Stimulated activated naive CD4-positive, alpha-beta T cell treated with Interleukin-2 at 50 U/mL for 16 hours (primary cell): ENCODE results near the gene DPP8.
"Not testable (repeated sequence)": the region's sequence is repeated elsewhere in the genome, so short reads cannot be mapped to it uniquely, and the experiment has no call there.

Source experiments
- DNase-seq: peaks from one replicate; lab custom pipeline; 2025; lab: John Stamatoyannopoulos, UW

Gene DPP8

DNA sequence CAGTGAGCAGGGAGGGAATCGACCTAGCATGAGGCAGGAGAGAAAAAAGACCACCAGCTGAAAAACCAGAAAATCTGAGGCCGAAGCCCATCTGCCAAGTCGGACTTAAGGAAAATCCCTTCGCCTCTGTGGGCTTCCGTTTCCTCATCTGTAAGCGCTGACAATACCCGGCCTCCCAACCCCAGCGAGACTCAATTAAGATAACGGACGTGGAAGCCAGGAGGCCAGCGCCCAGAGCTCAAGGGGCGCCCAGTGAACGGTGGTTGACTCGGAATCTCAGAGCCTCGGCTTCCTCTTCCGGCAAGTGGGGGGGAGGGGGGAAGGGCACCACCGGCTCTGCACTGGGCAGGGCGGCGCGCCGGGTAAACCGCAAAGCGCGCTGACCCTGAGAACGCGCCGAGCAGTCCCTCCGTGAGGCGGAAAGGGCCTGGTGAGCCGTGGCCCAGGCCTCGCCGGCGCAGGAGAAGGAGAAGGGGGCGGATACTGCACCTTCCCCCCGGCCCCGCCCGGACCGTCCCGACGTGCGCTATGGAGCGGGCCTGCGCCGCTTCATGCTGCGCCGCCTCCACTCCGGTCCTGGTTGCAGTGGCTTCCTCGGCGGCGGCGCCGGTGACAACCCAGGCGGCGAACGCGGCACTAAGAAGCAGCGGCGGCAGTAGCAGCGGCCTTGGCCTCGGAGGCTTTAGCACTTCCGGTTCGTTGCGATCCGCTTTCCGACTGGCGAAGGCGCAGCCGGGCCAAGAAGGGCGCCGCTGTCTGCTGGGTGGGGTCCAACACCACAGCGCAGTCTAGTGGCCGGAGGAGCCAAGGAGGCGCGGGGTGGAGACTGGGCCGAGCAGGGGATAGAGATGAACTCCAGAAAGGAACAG lies at the start of gene DPP8:
Gene DPP8, minus strand, starts transcription at position 693 of the 869 bp plus-strand sequence. CDS start 5,136 bp downstream, outside the sequence.
- peak; percentile 95 for DNase-seq

DNA sequence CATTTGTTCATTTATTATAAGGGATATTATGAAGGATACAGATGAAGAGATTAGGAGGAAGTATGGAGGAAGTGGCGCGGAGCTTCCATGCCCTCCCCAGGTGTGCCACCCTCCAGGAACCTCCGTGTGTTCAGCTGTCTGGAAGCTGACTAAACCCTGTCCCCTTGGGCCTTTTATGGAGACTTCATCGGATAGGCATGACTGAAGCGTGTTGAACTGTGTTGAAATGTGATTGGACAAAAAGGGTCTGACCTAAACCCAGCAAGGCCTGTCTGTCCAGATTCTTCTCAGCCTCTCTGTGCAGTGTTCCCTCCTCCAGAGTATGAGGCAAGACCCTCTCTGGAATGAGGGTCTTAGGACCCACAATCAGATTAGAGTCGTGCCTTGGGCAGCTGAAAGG lies 44.4 kb upstream of the DPP8 start:
- DNase-seq: no peak

DNA sequence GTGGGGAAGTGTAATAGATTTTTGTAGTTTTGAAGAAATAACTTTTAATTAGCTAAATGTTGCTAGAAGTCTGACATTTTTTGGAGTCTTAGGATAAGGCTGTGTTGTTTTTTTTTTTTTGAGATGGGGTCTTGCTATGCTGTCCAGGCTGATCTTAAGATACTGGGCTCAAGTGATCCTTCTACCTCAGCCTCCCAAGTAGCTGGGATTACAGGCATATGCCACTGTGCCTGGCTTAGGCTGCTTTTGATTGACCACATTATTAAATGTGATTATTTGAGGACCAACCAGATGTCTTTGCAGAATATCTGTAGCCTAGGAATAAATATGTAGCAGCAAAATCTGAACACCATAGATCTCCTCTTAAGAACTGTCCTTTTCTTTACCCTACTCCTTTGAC lies 42.5 kb upstream of the DPP8 start:
- no peak for DNase-seq

- no peak for DNase-seq
These were observed 41.7 kb upstream of the DPP8 start for GRCh38 chr15:65558997-65559760.

- DNase-seq: no peak
These were observed 40.8 kb upstream of the DPP8 start for GRCh38 chr15:65558336-65558735.

DNA sequence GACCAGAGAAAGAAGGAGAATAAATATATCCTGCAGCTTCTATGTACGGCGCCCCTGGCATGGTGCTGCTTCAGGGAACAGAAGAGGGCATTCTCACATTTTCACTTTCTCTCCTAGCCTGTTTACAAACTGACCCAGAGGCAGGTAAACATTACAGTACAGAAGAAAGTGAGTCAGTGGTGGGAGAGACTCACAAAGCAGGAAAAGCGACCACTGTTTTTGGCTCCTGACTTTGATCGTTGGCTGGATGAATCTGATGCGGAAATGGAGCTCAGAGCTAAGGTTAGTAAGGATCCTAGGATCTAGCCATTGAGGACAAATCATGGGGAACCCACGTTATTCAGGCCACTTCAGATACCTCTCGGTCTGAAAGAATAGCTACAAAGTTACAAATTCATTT lies 39.1 kb upstream of the DPP8 start:
- DNase-seq: no peak

DNA sequence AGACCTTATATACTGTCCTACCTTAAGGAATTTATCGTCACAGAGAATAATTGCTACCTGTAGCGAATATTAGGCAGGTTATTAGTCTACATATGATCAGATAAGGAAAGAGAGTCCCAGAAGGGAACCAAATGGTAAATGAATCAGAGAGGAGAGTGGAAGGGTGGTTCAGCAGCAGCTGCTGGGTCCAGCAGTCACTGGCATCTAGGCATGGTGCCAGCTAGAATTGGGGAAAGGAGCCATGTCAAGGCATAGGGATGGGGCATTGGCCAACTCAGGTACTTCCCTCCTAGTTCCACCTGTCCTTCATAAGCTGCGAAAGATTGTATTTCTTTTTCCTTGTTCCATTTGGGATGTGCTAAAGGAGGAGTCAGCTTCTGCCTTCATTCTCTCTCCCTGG lies 36.2 kb upstream of the DPP8 start:
- DNase-seq: no peak

DNA sequence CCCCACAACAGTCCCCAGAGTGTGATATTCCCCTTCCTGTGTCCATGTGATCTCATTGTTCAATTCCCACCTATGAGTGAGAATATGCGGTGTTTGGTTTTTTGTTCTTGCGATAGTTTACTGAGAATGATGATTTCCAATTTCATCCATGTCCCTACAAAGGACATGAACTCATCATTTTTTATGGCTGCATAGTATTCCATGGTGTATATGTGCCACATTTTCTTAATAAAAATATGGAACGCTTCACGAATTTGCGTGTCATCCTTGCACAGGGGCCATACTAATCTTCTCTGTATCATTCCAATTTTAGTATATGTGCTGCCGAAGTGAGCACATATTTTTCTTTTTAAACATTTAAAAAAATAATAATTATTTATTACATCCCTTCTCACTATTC lies 35.4 kb upstream of the DPP8 start:
- not testable (repeated sequence) for DNase-seq

DNA sequence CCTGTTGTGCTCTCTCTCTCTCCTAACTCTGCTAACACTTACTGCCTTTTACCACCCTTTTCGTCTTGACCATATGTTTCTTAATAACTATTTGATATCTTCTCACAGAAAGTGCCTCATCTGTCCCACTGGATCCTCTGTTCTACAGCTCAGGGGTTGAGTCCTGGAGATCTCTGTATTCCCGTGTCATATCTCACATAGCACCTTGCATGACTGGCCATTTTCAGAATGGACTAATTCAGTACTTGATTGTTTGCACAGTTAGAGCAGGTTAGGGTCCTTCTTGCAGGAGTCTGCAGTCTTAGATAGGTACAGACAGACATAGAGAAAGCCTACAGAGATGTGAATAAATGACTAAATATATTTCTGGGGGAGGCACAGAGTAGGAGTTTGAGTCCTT lies 33.7 kb upstream of the DPP8 start:
- DNase-seq: no peak

DNA sequence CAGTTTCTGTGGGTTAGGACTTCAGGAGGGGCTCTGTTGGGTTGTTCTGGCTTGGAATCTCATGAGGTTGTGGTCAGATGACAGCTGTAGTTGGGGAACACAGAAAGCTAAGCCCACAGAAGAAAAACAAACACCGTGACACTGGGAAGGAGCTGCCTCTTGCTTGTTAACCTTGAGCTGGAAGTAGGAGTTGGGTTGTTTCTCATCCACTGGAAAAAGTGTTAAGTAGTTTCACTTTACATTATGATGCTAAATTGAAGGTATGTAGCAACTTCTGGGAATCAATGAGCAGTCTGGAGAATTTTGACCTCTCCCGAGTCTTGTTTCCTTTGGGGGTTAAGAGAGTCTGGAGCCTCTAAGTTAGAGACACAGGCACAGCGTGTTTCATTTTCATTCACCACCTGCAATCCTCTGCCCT lies 33.2 kb upstream of the DPP8 start:
- no peak for DNase-seq

DNA sequence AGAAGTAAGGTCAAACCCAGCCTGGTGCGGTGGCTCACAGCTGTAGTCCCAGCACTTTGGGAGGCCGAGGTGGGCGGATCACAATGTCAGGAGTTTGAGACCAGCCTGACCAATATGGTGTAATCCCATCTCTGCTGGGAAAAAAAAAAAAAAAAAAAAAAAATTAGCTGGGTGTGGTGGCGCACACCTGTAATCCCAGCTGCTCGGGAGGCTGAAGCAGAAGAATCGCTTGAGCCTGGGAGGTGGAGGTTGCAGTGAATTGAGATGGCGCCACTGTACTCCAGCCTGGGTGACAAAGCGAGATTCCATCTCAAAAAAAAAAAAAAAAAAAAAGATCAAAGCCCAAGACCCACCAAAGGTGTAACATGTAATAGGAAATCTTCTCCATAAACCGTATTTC lies 31.8 kb upstream of the DPP8 start:
- DNase-seq: not testable (repeated sequence)

- no peak for DNase-seq
These were observed 30.4 kb upstream of the DPP8 start for GRCh38 chr15:65547841-65548240.

- no peak for DNase-seq
These were observed 23.8 kb upstream of the DPP8 start for GRCh38 chr15:65541231-65541820.

DNA sequence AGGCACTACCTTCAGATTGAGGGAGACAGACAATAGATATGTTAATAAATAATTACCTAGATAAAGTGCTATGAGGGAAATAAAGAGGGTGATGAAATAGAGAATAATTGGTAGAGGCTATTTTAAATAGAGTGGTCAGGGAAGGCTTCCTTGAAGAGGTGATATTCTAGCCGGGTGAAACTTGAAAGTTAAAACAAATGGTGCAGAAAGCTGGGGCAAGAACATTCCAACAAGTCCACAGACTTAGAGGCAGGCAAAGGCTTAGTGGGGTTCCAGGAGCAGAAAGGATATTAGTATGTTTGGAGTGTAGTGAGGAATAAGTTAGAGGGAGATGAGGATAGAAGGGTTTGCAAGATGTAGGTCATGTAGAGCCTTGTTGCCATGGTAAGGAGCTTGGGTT lies 22.8 kb upstream of the DPP8 start:
- DNase-seq: no peak

DNA sequence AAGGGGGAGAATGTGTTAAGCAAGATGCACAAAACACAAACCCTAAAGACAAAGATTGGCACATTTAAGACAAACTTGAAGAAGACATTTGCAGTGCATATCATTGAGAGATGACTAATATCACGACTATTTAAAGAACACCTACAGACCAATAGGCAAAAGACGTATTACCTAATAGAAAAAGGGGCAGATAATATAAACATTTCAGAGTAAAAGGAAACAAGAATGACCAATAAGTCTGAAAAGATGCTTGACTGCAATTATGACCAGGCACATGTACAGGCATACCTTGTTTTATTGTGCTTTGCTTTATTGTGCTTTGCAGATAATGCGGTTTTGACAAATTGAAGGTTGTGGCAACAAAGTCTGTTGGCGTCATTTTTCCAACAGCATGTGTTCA lies 17.7 kb upstream of the DPP8 start:
- no peak for DNase-seq

DNA sequence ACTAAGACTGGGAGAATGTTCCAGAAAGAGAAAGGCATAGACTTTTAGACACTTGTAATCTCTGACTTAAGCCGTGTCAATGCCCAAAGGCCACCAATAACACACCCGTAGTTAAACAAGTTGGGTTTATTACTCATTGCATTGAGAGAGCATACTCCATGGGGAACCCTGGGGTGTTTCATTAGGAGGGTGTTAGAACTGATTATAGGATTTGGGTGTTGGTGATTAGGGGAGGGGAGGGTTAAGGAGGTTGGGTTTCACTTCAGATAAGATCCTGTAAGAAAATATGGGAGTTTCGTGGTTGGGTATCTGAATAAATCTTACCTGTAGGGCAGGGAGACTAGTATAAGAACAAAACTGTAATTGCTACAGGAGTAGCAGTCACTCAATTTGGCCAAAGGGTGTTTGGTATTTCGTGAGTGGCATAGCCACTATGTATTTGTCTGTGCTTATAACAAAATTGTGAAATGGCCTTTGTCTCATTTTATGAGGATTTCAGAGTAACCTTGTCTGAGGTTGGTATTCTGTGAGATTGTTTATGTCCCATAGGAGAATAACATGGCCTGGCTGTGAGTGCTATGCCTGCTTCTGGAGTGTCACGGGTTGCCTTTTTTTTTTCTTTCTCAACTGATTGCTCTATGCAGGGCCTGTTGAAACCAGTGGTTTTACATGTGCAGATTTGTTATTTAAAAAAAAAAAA lies 15.7 kb upstream of the DPP8 start:
- DNase-seq: no peak

DNA sequence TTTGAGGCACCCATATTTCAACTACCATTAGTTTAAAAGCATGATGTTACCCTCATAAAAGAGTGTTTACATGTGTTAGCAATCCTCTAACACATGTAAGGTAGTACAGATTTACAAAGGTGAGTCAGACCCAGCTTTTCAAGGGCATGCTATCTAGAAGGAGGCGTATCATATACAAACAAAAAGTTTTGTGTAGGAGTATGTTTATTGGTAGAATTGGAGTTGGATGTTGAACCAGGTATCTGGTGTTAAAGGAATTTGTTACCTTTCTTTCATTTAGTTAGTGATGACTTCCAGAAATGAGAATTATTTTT lies 15.2 kb upstream of the DPP8 start:
- no peak for DNase-seq

DNA sequence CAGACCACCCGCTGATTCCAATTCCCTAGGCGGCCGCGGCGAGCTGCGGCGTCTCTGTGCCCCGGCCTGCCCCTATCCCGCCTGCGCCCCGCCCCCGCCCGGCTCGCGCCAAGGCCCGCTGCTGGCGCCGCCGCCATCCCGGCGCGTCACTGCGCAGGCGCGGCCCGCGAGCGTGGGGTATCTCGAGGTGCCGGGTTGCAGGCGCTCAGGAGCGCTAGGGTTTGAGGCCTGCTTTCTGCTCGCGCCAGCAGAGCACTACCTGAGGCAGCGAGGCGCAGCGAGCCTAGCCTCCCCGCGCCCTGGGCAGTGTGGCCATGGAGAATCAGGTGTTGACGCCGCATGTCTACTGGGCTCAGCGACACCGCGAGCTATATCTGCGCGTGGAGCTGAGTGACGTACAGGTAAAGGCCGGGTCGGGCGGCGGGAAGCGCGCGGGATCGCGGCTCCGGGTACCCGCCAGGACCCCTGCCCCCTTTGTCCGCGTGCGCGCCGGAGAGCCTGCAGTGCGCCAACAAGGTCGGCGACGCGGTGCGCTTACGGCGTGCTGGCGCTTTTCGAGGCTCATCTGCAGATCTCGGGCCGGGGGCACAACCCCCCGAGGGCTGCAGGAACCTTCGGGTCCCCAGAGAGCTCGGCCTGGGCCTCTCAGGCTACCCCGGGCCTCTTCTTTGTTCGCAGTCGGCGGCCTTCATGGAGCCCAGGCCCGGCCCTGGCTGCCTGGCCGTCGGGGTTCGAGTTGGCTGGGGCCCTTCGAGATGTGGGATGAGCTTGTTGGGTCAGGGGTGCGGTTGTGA lies 13.0 kb upstream of the DPP8 start, which contains the start of gene HACD3:
Gene HACD3, plus strand, starts transcription at position 146 of the 794 bp plus-strand sequence. Its CDS starts 169 bp downstream, at position 315.
- DNase-seq: peak; percentile 86

GRCh38 chr15:65529762-65530317 lies 12.4 kb upstream of the DPP8 start:
- DNase-seq: no peak

- no peak for DNase-seq
These were observed 11.1 kb upstream of the DPP8 start for GRCh38 chr15:65528461-65529060.

- DNase-seq: no peak
These were observed 8.1 kb upstream of the DPP8 start for GRCh38 chr15:65525622-65526021.
